Endothelial cell of umbilical vein (primary cell): Measurements from ENCODE around the gene WDR49. TPM values are rescaled to one million over a fixed set of nuclear protein-coding genes. Genes with fewer than 3 reads are reported as not detected.

Experiments
- BruUV-seq: library from RNA; stranded (reverse); fragments of 400-500 nt; replicated peaks from 2 replicates; lab custom pipeline; 2021; lab: Mats Ljungman, UMichigan
- CTCF ChIA-PET: fragments of 300-600, 350-600 bp; sonication (Branson Sonifier 250); formaldehyde crosslinking; loops from one replicate; lab custom pipeline; 2021; ENCODE audit warnings: antibody characterized with exemption, inconsistent platforms; lab: Charles Lee
- POLR2A ChIA-PET: fragments of 300-600, 350-600 bp; sonication (Branson Sonifier 250); formaldehyde crosslinking; loops from one replicate; lab custom pipeline; 2021; ENCODE audit warnings: antibody characterized with exemption, inconsistent platforms; lab: Charles Lee
- DNase-seq: peaks from one replicate; pipeline ENCODE4 v3.0.0-alpha.2; 2011; ENCODE audit warnings: low read depth, low spot score
- FAIRE-seq: peaks from 2 replicates; lab custom pipeline; 2011; peaks lifted over from hg19 to GRCh38; lab: Jason Lieb, UNC
- H2AFZ ChIP-seq: 2 replicates; pipeline ENCODE4 v1.6.0; 2012; ENCODE audit warnings: low read depth, low read length, control low read depth, inconsistent platforms
- H3K27ac ChIP-seq: 2 replicates; pipeline ENCODE4 v1.5.1; 2011; ENCODE audit warnings: low read depth, mild to moderate bottlenecking, control low read depth, low read length, moderate library complexity; ENCODE audit not compliant: insufficient read depth
- H3K27me3 ChIP-seq, 2 experiments: 2 replicates each; pipeline versions ENCODE4 v1.6.0 to v1.6.1; 2011; ENCODE audit warnings: low read length in 2 of 2, mixed read lengths in 1 of 2; ENCODE audit not compliant: control insufficient read depth in 2 of 2, insufficient read depth in 2 of 2
- H3K36me3 ChIP-seq, 2 experiments: 2 replicates in 1 of 2; 3 replicates in 1 of 2; pipeline ENCODE4 v1.5.1; 2011; ENCODE audit warnings: low read length in 2 of 2, mild to moderate bottlenecking in 1 of 2, moderate library complexity in 1 of 2; ENCODE audit not compliant: control insufficient read depth in 2 of 2, insufficient read depth in 2 of 2; ENCODE audit errors: extremely low read depth in 1 of 2
- H3K4me1 ChIP-seq: 3 replicates; pipeline ENCODE4 v1.5.1; 2011; ENCODE audit warnings: mild to moderate bottlenecking, low read length; ENCODE audit not compliant: control insufficient read depth, insufficient read depth; ENCODE audit errors: extremely low read depth
- H3K4me2 ChIP-seq: 2 replicates; pipeline ENCODE4 v1.6.1; 2011; ENCODE audit warnings: low read length, control low read depth, mixed read lengths; ENCODE audit not compliant: insufficient read depth
- H3K4me3 ChIP-seq, 3 experiments: fragments of 200-600 bp in 1 of 3; sonication (generic), shearing (Covaris generic) in 1 of 3; replicated peaks in 1 of 3; 2 replicates each; pipeline ENCODE4 v1.5.1; 2011 to 2016; ENCODE audit warnings: control low read depth in 3 of 3, low read length in 3 of 3, mild to moderate bottlenecking in 2 of 3, inconsistent platforms in 1 of 3, low read depth in 1 of 3, moderate library complexity in 1 of 3; ENCODE audit not compliant: insufficient read depth in 1 of 3
- H3K79me2 ChIP-seq: 2 replicates; pipeline ENCODE4 v1.6.0; 2012; ENCODE audit warnings: low read length, inconsistent platforms; ENCODE audit not compliant: control insufficient read depth, insufficient read depth
- H3K9ac ChIP-seq: replicated peaks from 2 replicates; pipeline ENCODE3; 2011; ENCODE audit warnings: low read length, control low read depth; ENCODE audit not compliant: insufficient read depth; ENCODE audit errors: extremely low read depth
- H3K9me1 ChIP-seq: replicated peaks from 3 replicates; pipeline ENCODE4 v1.6.0; 2011; ENCODE audit warnings: mild to moderate bottlenecking, low read length; ENCODE audit not compliant: control insufficient read depth, insufficient read depth; ENCODE audit errors: extremely low read depth
- H3K9me3 ChIP-seq: replicated peaks from 2 replicates; pipeline ENCODE4 v1.5.1; 2012; ENCODE audit warnings: low read length, inconsistent platforms; ENCODE audit not compliant: control insufficient read depth, insufficient read depth
- H4K20me1 ChIP-seq: replicated peaks from 2 replicates; pipeline ENCODE3; 2011; ENCODE audit warnings: mild to moderate bottlenecking, low read length; ENCODE audit not compliant: control insufficient read depth, insufficient read depth; ENCODE audit errors: extremely low read depth
- CTCF ChIP-seq, 2 donors: IDR thresholded peaks; 1 replicate in 1 of 2; 2 replicates in 1 of 2; pipeline ENCODE4 v1.5.1; 2011; ENCODE audit warnings: low read length in 2 of 2, mild to moderate bottlenecking in 2 of 2, moderate library complexity in 2 of 2, control low read depth in 1 of 2, inconsistent platforms in 1 of 2, low read depth in 1 of 2; ENCODE audit not compliant: insufficient read depth in 1 of 2; ENCODE audit errors: extremely low read depth in 1 of 2
- EZH2 ChIP-seq: IDR thresholded peaks from 2 replicates; pipeline ENCODE4 v1.6.1; 2012; ENCODE audit warnings: borderline replicate concordance, low read depth, mild to moderate bottlenecking, moderate library complexity, low read length, inconsistent platforms; ENCODE audit not compliant: severe bottlenecking
- FOS ChIP-seq: IDR thresholded peaks from 2 replicates; pipeline ENCODE4 v1.6.1; 2011; ENCODE audit warnings: mild to moderate bottlenecking, low read length, moderate library complexity, borderline replicate concordance; ENCODE audit not compliant: insufficient read depth
- GATA2 ChIP-seq: IDR thresholded peaks from 2 replicates; pipeline ENCODE4 v1.7.0; 2011; ENCODE audit warnings: low read depth, mild to moderate bottlenecking, moderate library complexity, mixed read lengths, low read length; ENCODE audit not compliant: insufficient read length, insufficient read depth
- JUN ChIP-seq: IDR thresholded peaks from 2 replicates; pipeline ENCODE4 v1.6.1; 2011; ENCODE audit warnings: borderline replicate concordance, low read depth; ENCODE audit not compliant: insufficient read length, insufficient read depth
- MAX ChIP-seq: IDR thresholded peaks from 2 replicates; pipeline ENCODE4 v1.6.1; 2011; ENCODE audit not compliant: insufficient read depth, insufficient read length
- MYC ChIP-seq: IDR thresholded peaks from one replicate; pipeline ENCODE4 v1.6.1; 2011; ENCODE audit warnings: mild to moderate bottlenecking, low read depth, low read length
- POLR2A ChIP-seq: IDR thresholded peaks from 2 replicates; pipeline ENCODE4 v1.6.1; 2012; ENCODE audit warnings: low read depth, mild to moderate bottlenecking, control low read depth, low read length
- POLR2AphosphoS5 ChIP-seq: IDR thresholded peaks from 2 replicates; pipeline ENCODE4 v1.6.1; 2012; ENCODE audit warnings: low read depth, mild to moderate bottlenecking, control low read depth, low read length, moderate library complexity; ENCODE audit not compliant: insufficient read depth
- dilution Hi-C: fragments of 300-500 bp; cut with MboI; formaldehyde crosslinking; loops from one replicate; pipeline ENCODE4 v1.15.0; 2019; ENCODE audit warnings: low sequenced_read_pairs; ENCODE audit not compliant: extremely low pct_ligation_motif_present
- intact Hi-C: fragments of 100-400 bp; cut with micrococcal nuclease; formaldehyde crosslinking; loops from one replicate; pipeline ENCODE4 v1.10.0; 2022
- polyA plus RNA-seq, 4 experiments: library from polyadenylated mRNA; depleted of rRNA in 3 of 4; stranded (reverse) in 3 of 4; unstranded in 1 of 4; fragments of >200 nt; gene quantifications; 2 replicates each; pipeline versions ENCODE4 v1.2.1 to v1.2.3, GENCODE V29; 2011 to 2012; ENCODE audit warnings: missing spikeins in 1 of 4
- total RNA-seq: library from RNA; stranded (reverse); gene quantifications from 2 replicates; pipeline ENCODE4 v1.2.3, GENCODE V29; 2021

WDR49 gene
- total and polyA plus RNA-seq, 2 donors (not counting 3 experiments of a cell fraction or from before 2014, with no cell fraction given): not detected

- Histone ChIP-seq H3K27me3 (no peaks in the 10 kb centered on the region), H4K20me1 (no peaks in the 10 kb centered on the region), H3K79me2 (no peaks in the 10 kb centered on the region), H3K9me1 (no peaks in the 10 kb centered on the region), H3K9me3 (no peaks in the 10 kb centered on the region), H3K27ac (no peak overlapping the region), H3K36me3 (no peaks in the 10 kb centered on the region), H3K4me3 (no peak overlapping the region), H2AFZ (no peak overlapping the region), H3K4me1 (no peaks in the 10 kb centered on the region), H3K9ac (no peak overlapping the region), H3K4me2 (no peak overlapping the region)
- dilution Hi-C loops: no loop called here
- POLR2A ChIA-PET: no interaction called here
- FAIRE-seq (no peak), DNase-seq (no peak)
- CTCF ChIA-PET: no interaction called here
- intact Hi-C loops: no loop called here
- BruUV-seq: no TSS peak
- TF ChIP-seq CTCF (IDR thresholded peaks at IDR 0.05; ENCODE audit: extremely low read depth in 1 of 2, insufficient read depth in 1 of 2, low read depth in 1 of 2, low read length in 2 of 2) (no peak), POLR2A (no peak), GATA2 (no peak), JUN (no peak)
These were observed 184.4 kb downstream of the WDR49 start for GRCh38 chr3:167469381-167469780.

GRCh38 chr3:167467848-167468611, 185.7 kb downstream of the WDR49 start:
- BruUV-seq: no TSS peak
- dilution Hi-C loops: no loop called here
- H3K36me3 ChIP-seq: no peaks in the 10 kb centered on the region
- no peaks in the 10 kb centered on the region for H3K27me3 ChIP-seq
- no peaks in the 10 kb centered on the region for H3K9me3 ChIP-seq
- no peaks in the 10 kb centered on the region for H3K79me2 ChIP-seq
- H2AFZ ChIP-seq: no peak overlapping the region
- no peaks in the 10 kb centered on the region for H3K4me1 ChIP-seq
- H3K27ac ChIP-seq: no peak overlapping the region
- H3K9me1 ChIP-seq: no peaks in the 10 kb centered on the region
- H3K9ac ChIP-seq: no peak overlapping the region
- ChIA-PET CTCF (interaction anchor here (0.5 kb wide), 1 partner anchor 43 kb away, joined by 4 read pairs; no protein-coding TSS in a partner anchor), POLR2A (no interaction called here)
- FAIRE-seq (no peak), DNase-seq (no peak)
- H3K4me2 ChIP-seq: no peak overlapping the region
- no peak overlapping the region for H3K4me3 ChIP-seq
- TF ChIP-seq FOS (no peak), MAX (no peak), JUN (no peak), EZH2 (no peak), MYC (no peak), CTCF (IDR thresholded peaks at IDR 0.05; ENCODE audit: extremely low read depth in 1 of 2, insufficient read depth in 1 of 2, low read depth in 1 of 2, low read length in 2 of 2) (no peak), POLR2A (no peak), POLR2AphosphoS5 (no peak), GATA2 (no peak)
- H4K20me1 ChIP-seq: no peaks in the 10 kb centered on the region
- intact Hi-C loops: no loop called here
